GM23338 (cell line): ENCODE data around the gene PRDM11. TPM values are rescaled to one million over a fixed set of nuclear protein-coding genes. Genes with fewer than 3 reads are reported as not detected.

Source experiments
- CREB1 ChIP-seq: fragments of 250-450 bp; sonication (Bioruptor Pico); IDR thresholded peaks from 2 replicates; pipeline ENCODE4 v1.5.0; 2020; ENCODE audit warnings: low read depth, mild to moderate bottlenecking, moderate library complexity
- ETS1 ChIP-seq: IDR thresholded peaks from 2 replicates; pipeline ENCODE4 v1.6.1; 2016; ENCODE audit warnings: antibody characterized with exemption
- JUNB ChIP-seq: IDR thresholded peaks from one replicate; pipeline ENCODE4 v1.6.1; 2016; ENCODE audit warnings: antibody characterized with exemption; ENCODE audit not compliant: unreplicated experiment
- NANOG ChIP-seq: IDR thresholded peaks from 2 replicates; pipeline ENCODE4 v1.6.1; 2016; ENCODE audit warnings: antibody characterized with exemption, borderline replicate concordance
- POLR2AphosphoS5 ChIP-seq: IDR thresholded peaks from 2 replicates; pipeline ENCODE4 v1.6.1; 2016; ENCODE audit warnings: antibody characterized with exemption, low read depth
- ZNF114 ChIP-seq: fragments of 250-450 bp; sonication (Bioruptor Pico); IDR thresholded peaks from 2 replicates; pipeline ENCODE4 v1.5.0; 2020; ENCODE audit warnings: mild to moderate bottlenecking, moderate library complexity
- ZNF462 ChIP-seq: fragments of 250-450 bp; sonication (Bioruptor Pico); IDR thresholded peaks from 2 replicates; pipeline ENCODE4 v1.5.0; 2020; ENCODE audit warnings: mild to moderate bottlenecking, moderate library complexity
- polyA plus RNA-seq: library from polyadenylated mRNA; unstranded; fragments of >200 nt; fragmentation: Nextera tagmentation; extraction: Ambion mirVana; gene quantifications from 2 replicates; pipeline ENCODE4 v1.2.1, GENCODE V29; 2016
- total RNA-seq: library from RNA; depleted of rRNA; stranded (reverse); fragments of >200 nt; shearing (Covaris generic); gene quantifications from 2 replicates; pipeline ENCODE4 v1.2.3, GENCODE V29; 2014

Gene PRDM11
- total and polyA plus RNA-seq, 2 experiments from 2014 or later = 0.97 to 10.4 TPM

- TF ChIP-seq ZNF462 (CRISPR knock-in tag) = no peak
- no peak for TF ChIP-seq ZNF114 (CRISPR knock-in tag)
- TF ChIP-seq ETS1 = no peak
- TF ChIP-seq CREB1 (CRISPR knock-in tag) = no peak
- no peak for TF ChIP-seq NANOG
- no peak for TF ChIP-seq POLR2AphosphoS5
- no peak for TF ChIP-seq JUNB
These were observed 5.0 kb downstream of the PRDM11 start (continued) for GRCh38 chr11:45151362-45151982.
